Body of pancreas (tissue), 4 donors: Measurements from ENCODE around the gene TACC2. TPM values are rescaled to one million over a fixed set of nuclear protein-coding genes. Genes with fewer than 3 reads are reported as not detected.

Source experiments
- ATAC-seq: fragments of 150-250 bp; one replicate; pipeline ENCODE4 v1.9.1; 2016
- DNase-seq, 4 donors: peaks; one replicate each; pipeline ENCODE4 v3.0.0-alpha.2; 2019
- H3K27ac ChIP-seq, 4 donors: fragments of 200-600 bp; sonication (generic); 1 replicate in 3 of 4; 2 replicates in 1 of 4; pipeline versions ENCODE4 v1.5.1 to v1.6.1; 2016 to 2019; ENCODE audit warnings: mild to moderate bottlenecking in 1 of 4, mixed read lengths in 1 of 4, moderate library complexity in 1 of 4
- H3K27me3 ChIP-seq, 2 donors: fragments of 200-600 bp; sonication (generic); one replicate each; pipeline ENCODE4 v1.6.0; 2016; ENCODE audit warnings: mild to moderate bottlenecking in 1 of 2
- H3K36me3 ChIP-seq, 2 donors: fragments of 200-600 bp; sonication (generic); replicated peaks in 1 of 2; 2 replicates each; pipeline ENCODE4 v1.5.1; 2016; ENCODE audit warnings: low read depth in 2 of 2; ENCODE audit not compliant: insufficient read depth in 1 of 2
- H3K4me1 ChIP-seq: fragments of 200-600 bp; sonication (generic); one replicate; pipeline ENCODE4 v1.6.0; 2016
- H3K4me3 ChIP-seq, 2 donors: fragments of 200-600 bp; sonication (generic); 1 replicate in 1 of 2; 2 replicates in 1 of 2; pipeline ENCODE4 v1.5.1; 2016 to 2019
- H3K9me3 ChIP-seq, 3 donors: fragments of 200-600 bp; sonication (generic); 1 replicate in 2 of 3; 2 replicates in 1 of 3; pipeline ENCODE4 v1.5.1; 2016
- POLR2A ChIP-seq, 3 donors: fragments of 450-650 bp; IDR thresholded peaks; one replicate each; pipeline ENCODE4 v1.6.1; 2016; ENCODE audit warnings: antibody characterized with exemption in 3 of 3, mild to moderate bottlenecking in 2 of 3
- WGBS, 2 donors: methylation state at CpG; one replicate each; pipeline ENCODE4 v1.1.5; 2017; 5-methylcytosine and 5-hydroxymethylcytosine counted together
- intact Hi-C: fragments of 100-400 bp; cut with DNase I; formaldehyde crosslinking; loops from one replicate; pipeline ENCODE4 v1.15.1; 2023
- total RNA-seq, 2 donors: library from RNA; depleted of rRNA; stranded (reverse); fragments of >200 nt; gene quantifications; one replicate each; pipeline ENCODE4 v1.1.0, GENCODE V29; 2016
- TF ChIP-seq, protein P1 (sequence below), 7 experiments: fragments of 450-650 bp in 4 of 7; fragments of 200-600 bp in 3 of 7; sonication (generic) in 3 of 7; IDR thresholded peaks; one replicate each; pipeline ENCODE4 v1.5.1; 2016 to 2019; ENCODE audit warnings: antibody characterized with exemption in 7 of 7

The TACC2 gene
- total RNA-seq, 2 donors from 2014 or later, result 29.0 to 38.7 TPM

DNA sequence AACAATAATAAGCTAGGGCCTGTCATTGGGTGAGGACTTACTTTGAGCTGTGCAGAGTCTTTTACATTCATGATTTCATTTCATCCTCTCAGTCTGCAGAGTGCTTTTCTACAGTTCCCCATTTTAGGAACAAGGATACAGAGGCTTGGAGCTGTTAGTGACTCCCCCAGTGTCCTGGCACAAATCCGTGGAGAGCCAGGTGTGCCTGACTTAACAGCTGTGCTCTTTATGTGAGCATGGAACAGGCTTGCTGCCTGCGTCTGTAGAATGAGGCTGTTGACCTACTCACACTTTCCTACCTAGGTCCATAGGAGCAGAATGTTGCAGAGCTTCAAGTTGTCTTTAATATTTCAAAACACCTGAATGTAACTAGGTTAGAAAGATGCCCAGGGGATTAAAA is 231.8 kb downstream of the TACC2 start:
- TF ChIP-seq, protein P1, sequence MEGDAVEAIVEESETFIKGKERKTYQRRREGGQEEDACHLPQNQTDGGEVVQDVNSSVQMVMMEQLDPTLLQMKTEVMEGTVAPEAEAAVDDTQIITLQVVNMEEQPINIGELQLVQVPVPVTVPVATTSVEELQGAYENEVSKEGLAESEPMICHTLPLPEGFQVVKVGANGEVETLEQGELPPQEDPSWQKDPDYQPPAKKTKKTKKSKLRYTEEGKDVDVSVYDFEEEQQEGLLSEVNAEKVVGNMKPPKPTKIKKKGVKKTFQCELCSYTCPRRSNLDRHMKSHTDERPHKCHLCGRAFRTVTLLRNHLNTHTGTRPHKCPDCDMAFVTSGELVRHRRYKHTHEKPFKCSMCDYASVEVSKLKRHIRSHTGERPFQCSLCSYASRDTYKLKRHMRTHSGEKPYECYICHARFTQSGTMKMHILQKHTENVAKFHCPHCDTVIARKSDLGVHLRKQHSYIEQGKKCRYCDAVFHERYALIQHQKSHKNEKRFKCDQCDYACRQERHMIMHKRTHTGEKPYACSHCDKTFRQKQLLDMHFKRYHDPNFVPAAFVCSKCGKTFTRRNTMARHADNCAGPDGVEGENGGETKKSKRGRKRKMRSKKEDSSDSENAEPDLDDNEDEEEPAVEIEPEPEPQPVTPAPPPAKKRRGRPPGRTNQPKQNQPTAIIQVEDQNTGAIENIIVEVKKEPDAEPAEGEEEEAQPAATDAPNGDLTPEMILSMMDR (IDR thresholded peaks at IDR 0.05), result no peak
- TF ChIP-seq POLR2A (IDR thresholded peaks at IDR 0.05), result no peak
- H3K27ac ChIP-seq, result no peak overlapping the region
- H3K4me3 ChIP-seq, result no peak overlapping the region
- DNase-seq (no peak), ATAC-seq (no peak)
- WGBS, 2 donors, result 75 to 83% methylated on average over 2 of the region's 2 CpGs
- no peaks in the 10 kb centered on the region for H3K27me3 ChIP-seq
- intact Hi-C loops, result no loop called here
- H3K4me1 ChIP-seq, result no peaks in the 10 kb centered on the region
- no peaks in the 10 kb centered on the region for H3K9me3 ChIP-seq
- H3K36me3 ChIP-seq, result peaks cover 0 to 11% of the 10 kb centered on the region in 2 donors

DNA sequence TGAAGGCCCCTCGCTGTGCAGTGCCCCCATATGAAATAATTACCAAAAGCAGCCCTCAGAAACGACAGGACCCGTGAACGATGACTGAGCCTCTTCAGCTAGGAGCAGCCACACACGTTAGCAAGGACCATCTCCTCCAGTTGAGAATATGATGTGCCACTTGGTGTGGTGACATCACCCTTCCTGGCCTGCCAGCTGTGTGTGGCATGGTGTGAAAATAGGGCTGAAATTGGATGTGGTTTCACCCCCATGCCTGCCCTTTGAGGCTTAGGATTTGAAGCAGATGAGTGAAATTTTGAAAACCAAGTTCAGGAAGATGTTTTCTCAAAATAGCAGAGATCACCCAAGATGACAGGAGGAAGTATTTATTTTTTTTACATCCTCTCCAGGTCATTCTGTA is 233.0 kb downstream of the TACC2 start:
- TF ChIP-seq POLR2A (IDR thresholded peaks at IDR 0.05), result no peak
- TF ChIP-seq, protein P1 (IDR thresholded peaks at IDR 0.05), result no peak
- ATAC-seq, result no peak
- WGBS, 2 donors, result 78 to 85% methylated on average over 5 of the region's 5 CpGs
- no peak overlapping the region for H3K4me3 ChIP-seq
- DNase-seq, result no peak
- no peak overlapping the region for H3K27ac ChIP-seq
- peaks cover 0 to 7% of the 10 kb centered on the region in 2 donors for H3K36me3 ChIP-seq
- no peaks in the 10 kb centered on the region for H3K27me3 ChIP-seq
- no peaks in the 10 kb centered on the region for H3K4me1 ChIP-seq
- H3K9me3 ChIP-seq, result no peaks in the 10 kb centered on the region
- intact Hi-C loops, result no loop called here

DNA sequence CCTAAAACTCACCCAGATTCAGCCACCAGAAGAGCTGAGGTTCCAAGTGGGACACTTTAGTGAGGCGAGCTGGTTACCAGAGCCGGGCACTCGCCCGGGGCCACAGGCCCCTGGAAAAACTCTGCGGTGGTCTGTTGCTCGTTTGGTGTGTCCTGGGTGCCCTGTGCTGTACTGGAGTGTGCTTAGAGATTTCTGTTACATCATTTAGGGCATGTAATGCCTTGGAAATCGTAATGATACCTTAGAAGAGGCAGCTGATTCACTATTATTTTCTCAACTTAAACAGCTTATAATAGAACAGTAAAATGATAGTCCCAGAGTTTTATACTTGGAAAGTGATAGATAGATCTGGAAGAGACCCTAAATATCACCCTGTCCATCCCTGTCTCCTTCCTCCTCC is 233.7 kb downstream of the TACC2 start:
- H3K36me3 ChIP-seq, result peaks cover 0 to 7% of the 10 kb centered on the region in 2 donors

DNA sequence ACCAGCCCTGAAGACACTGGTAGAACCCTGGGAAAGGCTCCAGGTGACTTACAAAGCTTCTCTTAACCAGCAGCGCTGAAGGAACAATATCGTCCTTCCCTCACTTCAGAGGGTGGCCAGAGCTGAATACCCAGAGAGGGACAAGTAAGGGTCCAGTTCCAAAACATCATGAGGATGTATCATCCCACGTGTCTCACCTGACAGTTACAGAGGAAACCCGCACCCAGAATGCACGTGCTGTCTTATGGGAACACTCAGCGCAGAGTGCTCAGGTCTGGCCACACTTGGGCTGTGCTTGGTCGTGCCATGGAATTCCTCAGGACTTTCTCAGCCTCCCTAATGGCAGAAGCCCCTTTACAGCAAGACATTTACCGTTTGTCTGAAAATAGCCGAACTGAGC is 235.2 kb downstream of the TACC2 start:
- intact Hi-C loops, result no loop called here
- 81 to 85% methylated on average over 7 to 9 of the region's 9 CpGs for WGBS, 2 donors
- Histone ChIP-seq H3K9me3 (no peaks in the 10 kb centered on the region), H3K27ac (no peak overlapping the region), H3K4me3 (no peak overlapping the region), H3K36me3 (peaks cover 0 to 8% of the 10 kb centered on the region in 2 donors), H3K4me1 (no peaks in the 10 kb centered on the region), H3K27me3 (no peaks in the 10 kb centered on the region)
- TF ChIP-seq, protein P1 (IDR thresholded peaks at IDR 0.05), result no peak
- TF ChIP-seq POLR2A (IDR thresholded peaks at IDR 0.05), result no peak
- DNase-seq, result no peak
- no peak for ATAC-seq

More for the DNA sequence above, 233.7 kb downstream of the TACC2 start:
- ATAC-seq (no peak), DNase-seq (no peak)
- Histone ChIP-seq H3K27me3 (no peaks in the 10 kb centered on the region), H3K27ac (no peak overlapping the region), H3K4me1 (no peaks in the 10 kb centered on the region), H3K9me3 (no peaks in the 10 kb centered on the region), H3K4me3 (no peak overlapping the region)
- TF ChIP-seq, protein P1 (IDR thresholded peaks at IDR 0.05), result no peak
- no peak for TF ChIP-seq POLR2A (IDR thresholded peaks at IDR 0.05)
- intact Hi-C loops, result no loop called here
- 79 to 90% methylated on average over 1 to 7 of the region's 7 CpGs for WGBS, 2 donors

DNA sequence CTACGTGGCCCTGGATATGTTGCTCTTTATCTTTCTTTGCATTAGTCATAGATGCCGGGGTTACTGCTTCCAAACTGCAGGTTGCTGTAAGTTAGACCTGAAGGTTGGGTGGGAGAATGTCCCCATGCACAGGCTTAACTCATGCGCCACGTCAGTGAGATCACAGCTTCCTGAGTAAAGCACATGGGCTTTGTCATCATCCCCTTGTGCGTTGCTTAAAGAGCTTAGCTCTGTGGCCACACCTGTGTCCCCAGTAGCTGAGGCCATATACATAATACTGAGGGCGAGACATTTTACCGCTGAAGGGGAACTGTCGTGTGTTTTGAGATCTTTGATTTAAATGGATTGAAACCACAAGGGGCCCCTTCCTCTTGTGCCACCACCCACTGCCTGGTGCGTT is 236.4 kb downstream of the TACC2 start:
- Histone ChIP-seq H3K36me3 (peaks cover 0 to 11% of the 10 kb centered on the region in 2 donors), H3K9me3 (no peaks in the 10 kb centered on the region), H3K4me1 (no peaks in the 10 kb centered on the region), H3K4me3 (no peak overlapping the region), H3K27ac (no peak overlapping the region), H3K27me3 (no peaks in the 10 kb centered on the region)
- WGBS, 2 donors, result 85% methylated on average over 8 to 9 of the region's 9 CpGs
- DNase-seq, result no peak
- no peak for ATAC-seq
- TF ChIP-seq POLR2A (IDR thresholded peaks at IDR 0.05), result no peak
- TF ChIP-seq, protein P1 (IDR thresholded peaks at IDR 0.05), result no peak
- intact Hi-C loops, result no loop called here
